Adipocyte (in vitro differentiated cells): ENCODE results near the gene CFTR.
A peak's percentile ranks its signal among the peaks of the same experiment; 100 is the strongest.

Experiments
- DNase-seq: peaks from one replicate; pipeline ENCODE4 v3.0.0-alpha.2; 2015; ENCODE audit warnings: low read depth
- H3K27me3 ChIP-seq: replicated peaks from 2 replicates; pipeline ENCODE4 v1.7.0; 2013; ENCODE audit warnings: mild to moderate bottlenecking, low read length, moderate library complexity; ENCODE audit not compliant: control insufficient read depth, insufficient read depth
- H3K36me3 ChIP-seq: 2 replicates; pipeline ENCODE4 v1.7.0; 2013; ENCODE audit warnings: low read length, mild to moderate bottlenecking, moderate library complexity; ENCODE audit not compliant: control insufficient read depth, insufficient read depth, severe bottlenecking
- H3K4me1 ChIP-seq: 2 replicates; pipeline ENCODE4 v1.7.0; 2013; ENCODE audit warnings: mild to moderate bottlenecking, low read length, moderate library complexity; ENCODE audit not compliant: control insufficient read depth, insufficient read depth
- H3K4me3 ChIP-seq: 2 replicates; pipeline ENCODE4 v1.7.0; 2013; ENCODE audit warnings: mild to moderate bottlenecking, low read length, moderate library complexity
- H3K9ac ChIP-seq: 2 replicates; pipeline ENCODE4 v1.7.0; 2013; ENCODE audit warnings: mild to moderate bottlenecking, low read length, moderate library complexity
- H3K9me3 ChIP-seq: 2 replicates; pipeline ENCODE4 v1.7.0; 2013; ENCODE audit warnings: mild to moderate bottlenecking, low read length, moderate library complexity; ENCODE audit not compliant: control insufficient read depth

The CFTR gene

GRCh38 chr7:117654780-117655179 lies 175.0 kb downstream of the CFTR start:
- Histone ChIP-seq H3K9me3 (no peaks in the 10 kb centered on the region), H3K36me3 (no peaks in the 10 kb centered on the region), H3K27me3 (no peaks in the 10 kb centered on the region), H3K4me3 (no peak overlapping the region), H3K9ac (no peak overlapping the region), H3K4me1 (peaks cover 11% of the 10 kb centered on the region)
- DNase-seq: no peak

GRCh38 chr7:117656806-117657205 lies 177.0 kb downstream of the CFTR start:
- H3K4me3 ChIP-seq: no peak overlapping the region
- peaks cover 15% of the 10 kb centered on the region for H3K4me1 ChIP-seq
- H3K9ac ChIP-seq: no peak overlapping the region
- no peaks in the 10 kb centered on the region for H3K9me3 ChIP-seq
- no peaks in the 10 kb centered on the region for H3K36me3 ChIP-seq
- no peak for DNase-seq
- no peaks in the 10 kb centered on the region for H3K27me3 ChIP-seq

- no peaks in the 10 kb centered on the region for H3K9me3 ChIP-seq
- no peaks in the 10 kb centered on the region for H3K36me3 ChIP-seq
- DNase-seq: peak; percentile 73
Measured at GRCh38 chr7:117659531-117660011, 179.7 kb downstream of the CFTR start.

GRCh38 chr7:117661328-117661727 lies 181.5 kb downstream of the CFTR start:
- Histone ChIP-seq H3K9ac (no peak overlapping the region), H3K9me3 (no peaks in the 10 kb centered on the region), H3K4me1 (peaks cover 35% of the 10 kb centered on the region), H3K27me3 (no peaks in the 10 kb centered on the region), H3K36me3 (no peaks in the 10 kb centered on the region), H3K4me3 (no peak overlapping the region)
- DNase-seq: no peak

More at GRCh38 chr7:117659531-117660011, 179.7 kb downstream of the CFTR start:
- Histone ChIP-seq H3K4me1 (peaks cover 17% of the 10 kb centered on the region), H3K9ac (peak overlapping the region; percentile 44), H3K27me3 (no peaks in the 10 kb centered on the region), H3K4me3 (no peak overlapping the region)

- H3K27me3 ChIP-seq: no peaks in the 10 kb centered on the region
- H3K9me3 ChIP-seq: no peaks in the 10 kb centered on the region
- no peak overlapping the region for H3K9ac ChIP-seq
- no peak overlapping the region for H3K4me3 ChIP-seq
- peaks cover 45% of the 10 kb centered on the region for H3K4me1 ChIP-seq
- DNase-seq: no peak
- no peaks in the 10 kb centered on the region for H3K36me3 ChIP-seq
Measured at GRCh38 chr7:117664047-117664446, 184.2 kb downstream of the CFTR start.

- DNase-seq: peak; percentile 64
- H3K4me1 ChIP-seq: peaks cover 40% of the 10 kb centered on the region
- H3K36me3 ChIP-seq: no peaks in the 10 kb centered on the region
- no peaks in the 10 kb centered on the region for H3K9me3 ChIP-seq
- no peaks in the 10 kb centered on the region for H3K27me3 ChIP-seq
- H3K4me3 ChIP-seq: no peak overlapping the region
- H3K9ac ChIP-seq: no peak overlapping the region
Measured at GRCh38 chr7:117665368-117665767, 185.5 kb downstream of the CFTR start.

GRCh38 chr7:117666031-117666430 lies 186.2 kb downstream of the CFTR start:
- Histone ChIP-seq H3K9ac (no peak overlapping the region), H3K27me3 (no peaks in the 10 kb centered on the region), H3K9me3 (no peaks in the 10 kb centered on the region), H3K36me3 (no peaks in the 10 kb centered on the region), H3K4me3 (no peak overlapping the region), H3K4me1 (peaks cover 42% of the 10 kb centered on the region)
- peak; percentile 44 for DNase-seq

GRCh38 chr7:117666689-117667088 lies 186.9 kb downstream of the CFTR start:
- no peaks in the 10 kb centered on the region for H3K27me3 ChIP-seq
- no peak overlapping the region for H3K4me3 ChIP-seq
- H3K9ac ChIP-seq: no peak overlapping the region
- H3K9me3 ChIP-seq: no peaks in the 10 kb centered on the region
- H3K4me1 ChIP-seq: peaks cover 42% of the 10 kb centered on the region
- DNase-seq: no peak
- no peaks in the 10 kb centered on the region for H3K36me3 ChIP-seq

- Histone ChIP-seq H3K9ac (no peak overlapping the region), H3K27me3 (no peaks in the 10 kb centered on the region), H3K9me3 (no peaks in the 10 kb centered on the region), H3K36me3 (no peaks in the 10 kb centered on the region), H3K4me3 (no peak overlapping the region), H3K4me1 (peaks cover 42% of the 10 kb centered on the region)
- peak; percentile 31 for DNase-seq
Measured at GRCh38 chr7:117667456-117667855, 187.6 kb downstream of the CFTR start.

- no peak for DNase-seq
- Histone ChIP-seq H3K36me3 (no peaks in the 10 kb centered on the region), H3K27me3 (no peaks in the 10 kb centered on the region), H3K4me3 (no peak overlapping the region), H3K4me1 (peaks cover 50% of the 10 kb centered on the region), H3K9ac (no peak overlapping the region), H3K9me3 (no peaks in the 10 kb centered on the region)
Measured at GRCh38 chr7:117669818-117670217, 190.0 kb downstream of the CFTR start.

- DNase-seq: no peak
- Histone ChIP-seq H3K4me3 (no peak overlapping the region), H3K9me3 (no peaks in the 10 kb centered on the region)
Measured at GRCh38 chr7:117672453-117672852, 192.6 kb downstream of the CFTR start.

GRCh38 chr7:117673367-117673766 lies 193.5 kb downstream of the CFTR start:
- DNase-seq: no peak
- Histone ChIP-seq H3K36me3 (no peaks in the 10 kb centered on the region), H3K9me3 (no peaks in the 10 kb centered on the region), H3K4me3 (no peak overlapping the region), H3K9ac (no peak overlapping the region), H3K4me1 (peaks cover 32% of the 10 kb centered on the region), H3K27me3 (peaks cover under 1% of the 10 kb centered on the region)

More at GRCh38 chr7:117672453-117672852, 192.6 kb downstream of the CFTR start:
- peaks cover 35% of the 10 kb centered on the region for H3K4me1 ChIP-seq
- no peaks in the 10 kb centered on the region for H3K36me3 ChIP-seq
- H3K9ac ChIP-seq: no peak overlapping the region
- no peaks in the 10 kb centered on the region for H3K27me3 ChIP-seq
